H1 (cell line): Measurements from ENCODE around the gene NCK1. TPM values are rescaled to one million over a fixed set of nuclear protein-coding genes. Genes with fewer than 3 reads are reported as not detected.

ENCODE experiments used
- CTCF ChIA-PET: fragments of 300-600 bp; sonication (Branson Sonifier 250); formaldehyde crosslinking; loops from one replicate; lab custom pipeline; 2021; ENCODE audit not compliant: partially characterized antibody; lab: Charles Lee
- POLR2A ChIA-PET: fragments of 300-600 bp; sonication (Branson Sonifier 250); formaldehyde crosslinking; loops from one replicate; lab custom pipeline; 2021; ENCODE audit warnings: inconsistent platforms; ENCODE audit not compliant: partially characterized antibody; lab: Charles Lee
- DNase-seq, 2 experiments: peaks; one replicate each; pipeline versions ENCODE4 v3.0.0 to v3.0.0-alpha.2; 2010 to 2022; ENCODE audit warnings: low spot score in 2 of 2, low read depth in 1 of 2, mixed read lengths in 1 of 2
- FAIRE-seq: peaks from 2 replicates; lab custom pipeline; 2011; peaks lifted over from hg19 to GRCh38; lab: Jason Lieb, UNC
- H2AFZ ChIP-seq: 2 replicates; pipeline ENCODE4 v1.8.1; 2012; ENCODE audit warnings: low read length, inconsistent platforms
- H2AK5ac ChIP-seq: 2 replicates; pipeline ENCODE4 v1.6.1; 2013; ENCODE audit warnings: low read depth, low read length
- H2BK120ac ChIP-seq: replicated peaks from 2 replicates; pipeline ENCODE3; 2013; ENCODE audit warnings: low read depth, low read length, inconsistent platforms
- H2BK12ac ChIP-seq: 2 replicates; pipeline ENCODE4 v1.6.1; 2013; ENCODE audit warnings: low read depth, low read length
- H2BK15ac ChIP-seq: 2 replicates; pipeline ENCODE4 v1.6.1; 2013; ENCODE audit warnings: low read length
- H2BK20ac ChIP-seq: 2 replicates; pipeline ENCODE4 v1.6.1; 2013; ENCODE audit warnings: low read length
- H2BK5ac ChIP-seq: 2 replicates; pipeline ENCODE4 v1.6.1; 2013; ENCODE audit warnings: low read depth, low read length
- H3K14ac ChIP-seq: 2 replicates; pipeline ENCODE4 v1.6.1; 2013; ENCODE audit warnings: inconsistent platforms; ENCODE audit not compliant: insufficient read length
- H3K18ac ChIP-seq: 2 replicates; pipeline ENCODE4 v1.6.1; 2013; ENCODE audit warnings: low read length; ENCODE audit errors: extremely low read depth
- H3K23ac ChIP-seq: 2 replicates; pipeline ENCODE4 v1.6.1; 2013; ENCODE audit warnings: inconsistent platforms; ENCODE audit not compliant: insufficient read length
- H3K23me2 ChIP-seq: 2 replicates; pipeline ENCODE4 v1.6.1; 2013; ENCODE audit warnings: low read depth, low read length
- H3K27ac ChIP-seq: 2 replicates; pipeline ENCODE4 v1.6.1; 2011; ENCODE audit warnings: low read depth, low read length, inconsistent platforms
- H3K27me3 ChIP-seq, 4 experiments: replicated peaks in 1 of 4; 1 replicate in 1 of 4; 2 replicates in 3 of 4; pipeline versions ENCODE4 v1.6.1 to v1.8.1; 2011 to 2013; ENCODE audit warnings: low read length in 3 of 4, mild to moderate bottlenecking in 3 of 4, inconsistent platforms in 2 of 4, mixed read lengths in 2 of 4, moderate library complexity in 1 of 4; ENCODE audit not compliant: control insufficient read depth in 3 of 4, insufficient read depth in 3 of 4; ENCODE audit errors: extremely low read depth in 1 of 4
- H3K36me3 ChIP-seq, 4 experiments: 2 replicates each; pipeline versions ENCODE4 v1.6.1 to v1.8.1; 2011 to 2013; ENCODE audit warnings: mild to moderate bottlenecking in 4 of 4, low read length in 3 of 4, moderate library complexity in 2 of 4, control low read depth in 1 of 4, inconsistent platforms in 1 of 4; ENCODE audit not compliant: insufficient read depth in 4 of 4, control insufficient read depth in 2 of 4
- H3K4ac ChIP-seq: replicated peaks from 2 replicates; pipeline ENCODE3; 2013; ENCODE audit warnings: low read length, low read depth, mixed read lengths, inconsistent platforms; ENCODE audit not compliant: insufficient read length
- H3K4me1 ChIP-seq, 4 experiments: replicated peaks in 1 of 4; 1 replicate in 1 of 4; 2 replicates in 3 of 4; pipeline versions ENCODE4 v1.6.1 to v1.8.1; 2011 to 2013; ENCODE audit warnings: low read length in 3 of 4, inconsistent platforms in 2 of 4, mixed read lengths in 1 of 4; ENCODE audit not compliant: insufficient read depth in 4 of 4, control insufficient read depth in 3 of 4
- H3K4me2 ChIP-seq, 2 experiments: 2 replicates each; pipeline versions ENCODE4 v1.6.1 to v1.8.1; 2011 to 2013; ENCODE audit warnings: low read depth in 2 of 2, low read length in 2 of 2, control low read depth in 1 of 2, inconsistent platforms in 1 of 2, mild to moderate bottlenecking in 1 of 2; ENCODE audit not compliant: insufficient read depth in 1 of 2
- H3K4me3 ChIP-seq, 4 experiments: fragments of 200-600, 300-600 bp in 1 of 4; sonication (generic), shearing (Covaris generic), sonication (Bioruptor Twin) in 1 of 4; 2 replicates each; pipeline versions ENCODE4 v1.5.1 to v1.8.1; 2011 to 2016; ENCODE audit warnings: low read length in 4 of 4, low read depth in 3 of 4, control low read depth in 2 of 4, inconsistent platforms in 2 of 4, mild to moderate bottlenecking in 2 of 4, mixed read lengths in 1 of 4, moderate library complexity in 1 of 4; ENCODE audit not compliant: insufficient read depth in 2 of 4; ENCODE audit errors: extremely low read depth in 1 of 4
- H3K56ac ChIP-seq: replicated peaks from 2 replicates; pipeline ENCODE3; 2013; ENCODE audit warnings: low read depth, mild to moderate bottlenecking, mixed read lengths, low read length, inconsistent platforms; ENCODE audit not compliant: insufficient read length
- H3K79me1 ChIP-seq: 2 replicates; pipeline ENCODE4 v1.6.1; 2013; ENCODE audit warnings: low read depth, low read length, control low read depth
- H3K79me2 ChIP-seq, 2 experiments: 2 replicates each; pipeline versions ENCODE4 v1.6.1 to v1.8.1; 2012 to 2013; ENCODE audit warnings: low read length in 2 of 2, mild to moderate bottlenecking in 2 of 2, inconsistent platforms in 1 of 2; ENCODE audit not compliant: insufficient read depth in 2 of 2, control insufficient read depth in 1 of 2
- H3K9ac ChIP-seq, 4 experiments: replicated peaks in 1 of 4; 1 replicate in 1 of 4; 2 replicates in 3 of 4; pipeline versions ENCODE4 v1.6.1 to v1.8.1; 2011 to 2013; ENCODE audit warnings: low read depth in 3 of 4, low read length in 3 of 4, control low read depth in 2 of 4, mild to moderate bottlenecking in 2 of 4, moderate library complexity in 2 of 4, inconsistent platforms in 1 of 4; ENCODE audit errors: extremely low read depth in 1 of 4
- H3K9me3 ChIP-seq, 2 experiments: 2 replicates each; pipeline versions ENCODE4 v1.6.1 to v1.8.1; 2012 to 2013; ENCODE audit warnings: mild to moderate bottlenecking in 2 of 2, moderate library complexity in 2 of 2, control low read depth in 1 of 2, inconsistent platforms in 1 of 2, low read depth in 1 of 2, low read length in 1 of 2, mixed read lengths in 1 of 2; ENCODE audit not compliant: insufficient read depth in 2 of 2
- H4K20me1 ChIP-seq, 2 experiments: replicated peaks in 1 of 2; 2 replicates each; pipeline versions ENCODE3 to v1.8.1; 2011 to 2013; ENCODE audit warnings: inconsistent platforms in 2 of 2, low read length in 2 of 2, mild to moderate bottlenecking in 1 of 2; ENCODE audit not compliant: insufficient read depth in 2 of 2, control insufficient read depth in 1 of 2
- H4K5ac ChIP-seq: 2 replicates; pipeline ENCODE4 v1.6.1; 2013; ENCODE audit warnings: low read length, low read depth, mixed read lengths, inconsistent platforms; ENCODE audit not compliant: insufficient read length
- H4K8ac ChIP-seq: 2 replicates; pipeline ENCODE4 v1.8.0; 2013; ENCODE audit warnings: mild to moderate bottlenecking, moderate library complexity, low read length, inconsistent platforms; ENCODE audit not compliant: insufficient read depth; ENCODE audit errors: extremely low read depth
- H4K91ac ChIP-seq: replicated peaks from 2 replicates; pipeline ENCODE3; 2013; ENCODE audit warnings: low read length, mixed read lengths, inconsistent platforms; ENCODE audit not compliant: insufficient read length
- CHD1 ChIP-seq: IDR thresholded peaks from 2 replicates; pipeline ENCODE4 v1.6.1; 2012; ENCODE audit warnings: low read depth, low read length, improper control_type of control experiment
- KDM4A ChIP-seq: IDR thresholded peaks from one replicate; pipeline ENCODE4 v1.7.1; 2012; ENCODE audit warnings: low read depth, mild to moderate bottlenecking, moderate library complexity, low read length, inconsistent platforms; ENCODE audit not compliant: severe bottlenecking
- RFX5 ChIP-seq: IDR thresholded peaks from 2 replicates; pipeline ENCODE4 v1.6.1; 2011; ENCODE audit warnings: low read depth, low read length, improper control_type of control experiment, borderline replicate concordance
- YY1 ChIP-seq: IDR thresholded peaks from 2 replicates; pipeline ENCODE4 v1.6.1; 2011; ENCODE audit warnings: low read depth, mild to moderate bottlenecking, low read length
- WGBS, 2 experiments: shearing (Covaris generic) in 1 of 2; methylation state at CpG; one replicate each; pipeline versions ENCODE4 v1.1.6 to v1.1.7; 2013 to 2015; ENCODE audit warnings: low lambda C conversion rate in 2 of 2, mixed read lengths in 2 of 2, inconsistent platforms in 1 of 2, low coverage in 1 of 2, missing lambda C conversion rate in 1 of 2; ENCODE audit not compliant: insufficient replicate concordance in 2 of 2, insufficient coverage in 1 of 2, insufficient read length in 1 of 2; ENCODE audit errors: extremely low coverage in 1 of 2, missing lambda C conversion rate in 1 of 2; 5-methylcytosine and 5-hydroxymethylcytosine counted together
- polyA plus RNA-seq, 7 experiments: library from polyadenylated mRNA; depleted of rRNA in 3 of 7; stranded (reverse) in 5 of 7; unstranded in 2 of 7; fragments of >200 nt in 5 of 7; fragments of 200-250 nt in 2 of 7; gene quantifications; 1 replicate in 5 of 7; 2 replicates in 1 of 7; 4 replicates in 1 of 7; pipeline versions ENCODE4 v1.2.1 to v1.2.3, GENCODE V29; 2011 to 2013; ENCODE audit warnings: missing spikeins in 2 of 7, mixed read lengths in 2 of 7
- total RNA-seq: library from RNA; stranded (reverse); fragmentation: NEBNext Ultra II Directional; extraction: Animal tissue kit (Norgen Biotek cat#: 25700); gene quantifications from 2 replicates; pipeline ENCODE4 v1.2.1, GENCODE V29; 2021
- TF ChIP-seq, protein P1 (sequence below): IDR thresholded peaks from 2 replicates; pipeline ENCODE4 v1.6.1; 2012; ENCODE audit warnings: inconsistent platforms
- TF ChIP-seq, protein P2 (sequence below): IDR thresholded peaks from 2 replicates; pipeline ENCODE4 v1.6.1; 2011; ENCODE audit warnings: low read depth, mild to moderate bottlenecking, low read length; ENCODE audit not compliant: insufficient read depth

The NCK1 gene
- total and polyA plus RNA-seq, 2 of the 8 experiments (the other 6 are each of a cell fraction or from before 2014, with no cell fraction given): 10.0 to 28.5 TPM

DNA sequence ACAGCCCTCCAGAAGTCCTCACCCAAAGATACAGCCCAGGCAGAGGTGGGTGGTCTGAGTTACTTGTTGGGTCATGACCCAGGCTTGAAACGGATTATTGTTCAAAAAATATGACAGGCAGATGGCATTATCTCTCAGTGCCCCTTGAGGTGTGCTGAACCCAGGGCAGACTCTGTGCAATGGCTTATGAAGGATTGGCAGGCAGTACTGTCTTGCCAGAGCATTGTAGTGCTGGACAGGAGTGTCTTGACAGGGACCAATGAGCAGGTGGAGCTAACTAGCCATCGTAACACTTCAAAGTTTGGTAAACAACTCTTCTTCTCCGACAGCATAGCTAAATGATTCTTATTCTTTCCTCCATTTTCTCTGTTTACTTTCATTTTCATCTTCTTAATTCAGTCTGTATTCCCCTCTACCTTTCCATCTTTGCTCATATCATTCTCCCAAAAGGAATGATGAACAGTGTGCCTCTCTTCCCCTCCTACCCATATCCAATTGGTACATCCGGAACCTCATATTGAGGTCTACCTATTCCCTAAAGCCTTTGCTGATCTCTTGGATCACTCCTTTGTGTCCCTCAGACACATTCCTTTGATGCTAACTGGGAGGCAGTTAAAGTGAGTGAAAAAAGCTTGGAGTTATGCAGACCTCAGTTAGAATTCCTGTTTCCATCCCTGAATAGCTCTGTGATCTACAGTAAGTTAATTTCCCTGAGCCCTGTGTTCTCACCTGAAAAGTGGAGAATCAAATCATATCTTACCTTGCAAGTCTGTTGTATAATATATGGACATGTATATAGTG lies 93.2 kb downstream of the NCK1 start:
- 76% methylated on average over 4 of the region's 4 CpGs; no CpG with 5 or more reads in 1 of the 2 experiments for WGBS, 2 experiments

More for the DNA sequence above, 93.2 kb downstream of the NCK1 start:
- H3K23ac ChIP-seq: no peak overlapping the region
- H3K27ac ChIP-seq: no peak overlapping the region; the same call in 1 of the 2 replicates
- ChIA-PET CTCF (interaction anchor here (0.6 to 0.8 kb wide), 2 partner anchors 43 to 59 kb away, joined by 3 read pairs; no protein-coding TSS in a partner anchor), POLR2A (interaction anchor here (0.6 to 2.1 kb wide), 4 partner anchors 29 to 690 kb away, joined by 3 to 6 read pairs (median 3); partner anchors contain the start of gene STAG1)
- no peak overlapping the region for H3K9ac ChIP-seq
- FAIRE-seq (no peak), DNase-seq (no peak)
- peaks cover 0 to 1% of the 10 kb centered on the region in 2 experiments for H4K20me1 ChIP-seq
- no peak overlapping the region for H4K5ac ChIP-seq
- no peak overlapping the region for H2AFZ ChIP-seq
- no peaks in the 10 kb centered on the region for H3K23me2 ChIP-seq
- no peak overlapping the region for H3K56ac ChIP-seq
- H4K8ac ChIP-seq: no peak overlapping the region
- no peaks in the 10 kb centered on the region for H3K27me3 ChIP-seq
- no peak overlapping the region for H3K4me3 ChIP-seq
- no peak overlapping the region for H2BK20ac ChIP-seq
- no peaks in the 10 kb centered on the region for H3K79me1 ChIP-seq
- H3K18ac ChIP-seq: no peak overlapping the region
- no peak overlapping the region for H2BK15ac ChIP-seq
- H3K36me3 ChIP-seq: no peaks in the 10 kb centered on the region
- H4K91ac ChIP-seq: no peak overlapping the region
- H2BK5ac ChIP-seq: no peak overlapping the region
- no peaks in the 10 kb centered on the region for H3K4me1 ChIP-seq
- no peaks in the 10 kb centered on the region for H3K9me3 ChIP-seq
- H3K4me2 ChIP-seq: no peak overlapping the region
- no peak overlapping the region for H3K4ac ChIP-seq
- TF ChIP-seq YY1 (no peak), CHD1 (no peak), KDM4A (no peak), RFX5 (no peak)
- TF ChIP-seq, protein P1, sequence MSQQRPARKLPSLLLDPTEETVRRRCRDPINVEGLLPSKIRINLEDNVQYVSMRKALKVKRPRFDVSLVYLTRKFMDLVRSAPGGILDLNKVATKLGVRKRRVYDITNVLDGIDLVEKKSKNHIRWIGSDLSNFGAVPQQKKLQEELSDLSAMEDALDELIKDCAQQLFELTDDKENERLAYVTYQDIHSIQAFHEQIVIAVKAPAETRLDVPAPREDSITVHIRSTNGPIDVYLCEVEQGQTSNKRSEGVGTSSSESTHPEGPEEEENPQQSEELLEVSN: no peak
- TF ChIP-seq, protein P2, sequence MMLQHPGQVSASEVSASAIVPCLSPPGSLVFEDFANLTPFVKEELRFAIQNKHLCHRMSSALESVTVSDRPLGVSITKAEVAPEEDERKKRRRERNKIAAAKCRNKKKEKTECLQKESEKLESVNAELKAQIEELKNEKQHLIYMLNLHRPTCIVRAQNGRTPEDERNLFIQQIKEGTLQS: no peak
- no peaks in the 10 kb centered on the region for H3K79me2 ChIP-seq
- H2AK5ac ChIP-seq: no peak overlapping the region
- no peak overlapping the region for H2BK12ac ChIP-seq
- H2BK120ac ChIP-seq: no peak overlapping the region
- no peak overlapping the region for H3K14ac ChIP-seq
